Right ventricle myocardium superior (tissue), 1 donor: ENCODE results near the gene SELENOF. TPM values are rescaled to one million over a fixed set of nuclear protein-coding genes. Genes with fewer than 3 reads are reported as not detected.
"Not testable (repeated sequence)": the region's sequence is repeated elsewhere in the genome, so short reads cannot be mapped to it uniquely, and the experiment has no call there.

ENCODE experiments used
- ATAC-seq: fragments of 200-7000 bp; cut with Tn5 transposase; one replicate; pipeline ENCODE4 v1.9.1; 2020; ENCODE audit warnings: mild to moderate bottlenecking; ENCODE audit not compliant: poor library complexity
- DNase-seq: peaks from one replicate; pipeline ENCODE4 v3.0.0-alpha.2; 2020
- intact Hi-C: fragments of 100-400 bp; cut with DNase I; formaldehyde crosslinking; loops from one replicate; pipeline ENCODE4 v1.11.2; 2022
- total RNA-seq: library from RNA; stranded (reverse); fragmentation: NEBNext Ultra II Directional; extraction: Animal tissue kit (Norgen Biotek cat#: 25700); gene quantifications from one replicate; pipeline ENCODE4 v1.2.1, GENCODE V29; 2021
- donor health status: DM: no; HTN: yes; CAD: no; lungs with severe emphysema.

SELENOF gene
- total RNA-seq, 1 donor from 2014 or later = 69.8 TPM

GRCh38 chr1:86925742-86926141, 11.8 kb upstream of the SELENOF start:
- ATAC-seq = no peak
- intact Hi-C loops = no loop called here
- DNase-seq = no peak

- DNase-seq = no peak
- intact Hi-C loops = no loop called here
- no peak for ATAC-seq
Observed at GRCh38 chr1:86924324-86924960, 10.5 kb upstream of the SELENOF start.

GRCh38 chr1:86922445-86922844, 8.5 kb upstream of the SELENOF start:
- intact Hi-C loops = no loop called here
- no peak for ATAC-seq
- no peak for DNase-seq

GRCh38 chr1:86916752-86917151, 2.8 kb upstream of the SELENOF start:
- intact Hi-C loops = no loop called here
- ATAC-seq (no peak), DNase-seq (no peak)

GRCh38 chr1:86915737-86916235, 1.9 kb upstream of the SELENOF start:
- ATAC-seq (no peak), DNase-seq (no peak)
- intact Hi-C loops = no loop called here

GRCh38 chr1:86914998-86915736, 1.2 kb upstream of the SELENOF start:
- ATAC-seq (peak; percentile 49), DNase-seq (peak; percentile 63)
- intact Hi-C loops = no loop called here

- intact Hi-C loops = no loop called here
- no peak for ATAC-seq
- no peak for DNase-seq
Observed at GRCh38 chr1:86914601-86914997, 673 bp upstream of the SELENOF start, which contains the start of gene HS2ST1. TSS of gene HS2ST1 (plus strand) at chr1:86914635.

GRCh38 chr1:86913399-86913895, 479 bp downstream of the SELENOF start:
- no peak for DNase-seq
- intact Hi-C loops = no loop called here
- no peak for ATAC-seq

GRCh38 chr1:86912281-86912900, 1.5 kb downstream of the SELENOF start:
- intact Hi-C loops = no loop called here
- no peak for ATAC-seq
- no peak for DNase-seq

- DNase-seq = no peak
- intact Hi-C loops = no loop called here
- ATAC-seq = no peak
Observed at GRCh38 chr1:86906419-86906818, 7.5 kb downstream of the SELENOF start.

- intact Hi-C loops = no loop called here
- no peak for ATAC-seq
- DNase-seq = no peak
Observed at GRCh38 chr1:86905875-86906274, 8.1 kb downstream of the SELENOF start.

GRCh38 chr1:86899401-86899800, 14.5 kb downstream of the SELENOF start:
- ATAC-seq, intact Hi-C loops, DNase-seq: not testable (repeated sequence)

- DNase-seq = no peak
- ATAC-seq = no peak
- intact Hi-C loops = no loop called here
Observed at GRCh38 chr1:86888327-86888726, 25.6 kb downstream of the SELENOF start.

- intact Hi-C loops = no loop called here
- DNase-seq = no peak
- ATAC-seq = no peak
Observed at GRCh38 chr1:86887479-86888162, 26.3 kb downstream of the SELENOF start.

- intact Hi-C loops = no loop called here
- ATAC-seq (no peak), DNase-seq (no peak)
Observed at GRCh38 chr1:86875722-86876121, 38.2 kb downstream of the SELENOF start.

GRCh38 chr1:86872086-86872485, 41.8 kb downstream of the SELENOF start:
- intact Hi-C loops = no loop called here
- no peak for ATAC-seq
- DNase-seq = no peak

GRCh38 chr1:86871001-86871400, 42.9 kb downstream of the SELENOF start:
- DNase-seq (no peak), ATAC-seq (no peak)
- intact Hi-C loops = no loop called here

- intact Hi-C loops = no loop called here
- ATAC-seq (no peak), DNase-seq (no peak)
Observed at GRCh38 chr1:86868477-86868876, 45.4 kb downstream of the SELENOF start.

- DNase-seq, ATAC-seq, intact Hi-C loops: not testable (repeated sequence)
Observed at GRCh38 chr1:86867278-86867677, 46.6 kb downstream of the SELENOF start.
